GM21528 (cell line): ENCODE results near the gene DMRT1.

Source experiments
- ATAC-seq: cut with Tn5 transposase; IDR thresholded peaks from one replicate; pipeline ENCODE4 v1.9.1; 2021; ENCODE audit warnings: mild to moderate bottlenecking, moderate library complexity; ENCODE audit not compliant: unreplicated experiment, low FRiP score

Gene DMRT1

GRCh38 chr9:969310-970150 is 128.0 kb downstream of the DMRT1 start:
- ATAC-seq = no peak

- ATAC-seq = no peak
These were observed 128.9 kb downstream of the DMRT1 start for GRCh38 chr9:970151-970996.

- ATAC-seq = no peak
These were observed 130.5 kb downstream of the DMRT1 start for GRCh38 chr9:971901-972500.

GRCh38 chr9:972501-973294 is 131.2 kb downstream of the DMRT1 start:
- no peak for ATAC-seq

GRCh38 chr9:973295-973834 is 131.9 kb downstream of the DMRT1 start:
- no peak for ATAC-seq

GRCh38 chr9:974031-974995 is 132.8 kb downstream of the DMRT1 start:
- no peak for ATAC-seq

GRCh38 chr9:974996-975739 is 133.7 kb downstream of the DMRT1 start:
- ATAC-seq = no peak

GRCh38 chr9:975740-976257 is 134.3 kb downstream of the DMRT1 start:
- no peak for ATAC-seq

GRCh38 chr9:976258-976942 is 134.9 kb downstream of the DMRT1 start, which contains the start of gene DMRT3:
Gene DMRT3, plus strand, starts transcription at chr9:976655. Its CDS starts 347 bp downstream, at chr9:977002.
- no peak for ATAC-seq

- ATAC-seq = no peak
These were observed 135.7 kb downstream of the DMRT1 start for GRCh38 chr9:976943-977837.

GRCh38 chr9:977838-978830 is 136.6 kb downstream of the DMRT1 start:
- ATAC-seq = no peak

- ATAC-seq = no peak
These were observed 138.5 kb downstream of the DMRT1 start for GRCh38 chr9:979983-980382.

GRCh38 chr9:980640-981039 is 139.1 kb downstream of the DMRT1 start:
- no peak for ATAC-seq

GRCh38 chr9:981491-981898 is 140.0 kb downstream of the DMRT1 start:
- ATAC-seq = no peak
